ENCODE results near the gene AKR1B15.
A peak's percentile ranks its signal among the peaks of the same experiment; 100 is the strongest.
"Not testable (repeated sequence)": the region's sequence is repeated elsewhere in the genome, so short reads cannot be mapped to it uniquely, and the experiment has no call there.

The AKR1B15 gene

DNA sequence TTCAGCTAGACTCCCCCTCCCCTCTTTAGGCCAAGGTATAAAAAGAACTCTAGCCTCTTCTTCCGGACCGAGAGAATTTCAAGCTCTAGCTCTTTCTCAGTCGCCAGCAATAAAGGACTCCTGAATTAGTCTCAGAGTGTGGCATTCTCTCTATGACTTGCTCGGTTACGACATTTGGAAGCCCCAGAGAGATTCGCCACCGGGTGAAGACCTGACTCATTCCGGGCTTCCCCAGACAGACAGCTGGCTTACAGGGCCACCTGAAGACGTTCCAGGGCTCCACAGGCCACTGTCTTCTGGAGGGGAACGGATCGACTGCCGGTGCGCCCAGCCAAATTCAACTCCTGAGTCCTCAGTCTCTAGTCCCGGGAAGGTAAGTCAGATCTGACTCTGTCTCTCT lies at the start of gene AKR1B15:
AKR1B15 (plus strand) TSS at position 234 of the 400 bp plus-strand sequence. CDS start 15,510 bp downstream, outside the sequence.
- DNase-seq: no peak

DNA sequence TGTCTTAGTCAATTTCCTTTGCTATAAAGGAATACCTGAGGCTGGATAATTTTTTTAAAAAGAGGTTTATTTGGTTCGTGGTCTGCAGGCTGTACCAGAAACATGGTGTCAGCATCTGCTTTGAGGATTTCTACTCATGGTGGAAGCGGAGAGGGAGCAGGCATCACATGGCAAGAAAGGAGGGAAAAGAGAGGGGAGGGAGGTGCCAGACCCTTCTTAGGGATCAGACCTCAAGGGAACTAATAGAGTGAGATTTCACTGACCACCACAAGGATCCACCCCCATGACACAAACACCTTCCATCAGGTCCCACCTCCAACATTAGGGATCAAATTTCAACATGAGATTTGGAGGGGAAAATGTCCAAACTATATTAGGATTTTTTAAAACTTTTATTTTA lies 48.5 kb upstream of the AKR1B15 start:
- no peak for DNase-seq

DNA sequence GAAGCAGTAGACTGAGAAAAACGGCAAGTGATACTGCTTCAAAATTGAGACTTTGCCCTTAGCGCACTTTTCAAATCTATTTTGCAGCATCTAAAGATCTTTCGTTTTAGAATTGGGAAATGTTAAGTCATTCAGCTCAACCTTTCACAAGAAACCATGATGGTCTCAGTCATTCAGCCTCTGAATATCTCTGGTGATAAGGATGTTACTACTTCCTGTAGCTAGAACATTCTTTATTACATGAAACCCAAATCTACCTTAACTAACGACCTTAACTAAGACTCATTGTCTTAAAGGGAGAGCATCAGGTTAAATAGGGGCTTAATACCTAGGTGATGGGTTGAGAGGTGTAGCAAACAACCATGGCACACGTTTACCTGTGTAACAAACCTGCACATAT lies 47.9 kb upstream of the AKR1B15 start:
- DNase-seq: no peak

DNA sequence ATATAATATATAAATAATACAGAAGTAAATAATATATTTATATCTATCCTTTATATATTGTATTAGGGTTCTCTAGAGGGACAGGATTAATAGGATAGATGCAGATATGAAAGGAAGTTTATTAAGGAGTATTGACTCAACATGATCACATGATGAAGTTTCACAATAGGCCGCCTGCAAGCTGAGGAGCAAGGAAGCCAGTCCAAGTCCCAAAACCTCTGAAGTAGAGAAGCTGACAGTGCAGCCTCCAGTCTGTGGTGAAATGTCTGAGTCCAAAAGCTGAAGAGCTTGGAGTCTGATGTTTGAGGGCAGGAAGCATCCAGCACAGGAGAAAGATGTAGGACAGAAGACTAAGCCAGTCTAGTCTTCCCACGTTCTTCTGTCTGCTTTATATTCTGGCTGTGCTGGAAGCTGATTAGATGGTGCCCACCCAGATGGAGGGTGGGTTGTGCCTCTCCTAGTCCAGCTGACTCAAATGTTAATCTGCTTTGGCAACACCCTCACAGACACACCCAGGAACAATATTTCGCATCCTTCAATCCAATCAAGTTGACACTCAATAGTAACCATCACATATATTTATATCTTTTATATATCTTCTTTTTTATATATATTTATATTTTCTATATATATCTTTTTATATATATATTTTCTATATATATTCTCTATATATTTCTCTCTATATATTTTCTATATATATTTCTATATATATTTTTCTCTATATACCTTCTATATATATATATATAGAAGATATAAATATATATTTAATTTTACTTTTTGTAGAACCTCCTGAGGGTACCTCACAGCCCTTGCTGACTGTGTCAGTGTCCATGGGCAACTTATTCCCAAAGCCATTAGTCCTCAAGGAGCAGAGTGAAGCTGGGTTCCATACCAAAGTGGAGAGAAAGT lies 46.2 kb upstream of the AKR1B15 start:
- no peak for DNase-seq

DNA sequence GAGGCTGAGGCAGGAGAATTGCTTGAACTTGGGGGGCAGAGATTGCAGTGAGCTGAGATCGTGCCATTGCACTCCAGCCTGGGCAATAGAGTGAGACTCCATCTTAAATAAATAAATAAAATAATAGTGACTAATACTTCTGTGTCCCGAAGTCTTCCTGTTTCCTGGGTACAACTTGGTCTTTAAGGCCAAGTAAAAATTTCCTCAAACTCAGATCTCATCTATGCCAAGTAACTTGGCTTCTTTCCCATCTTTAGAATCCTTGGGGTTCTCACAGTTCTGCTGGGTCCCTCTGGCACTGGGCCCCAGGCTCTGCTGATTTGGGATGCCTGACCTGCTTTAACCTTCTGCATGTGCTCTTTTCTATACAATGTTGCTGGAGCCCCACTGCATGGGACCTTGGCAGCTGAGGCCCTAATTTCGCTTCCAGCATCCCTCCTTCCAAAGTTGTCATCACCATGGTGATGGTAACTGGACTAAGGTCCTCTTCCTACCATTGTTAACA lies 44.2 kb upstream of the AKR1B15 start:
- no peak for DNase-seq

DNA sequence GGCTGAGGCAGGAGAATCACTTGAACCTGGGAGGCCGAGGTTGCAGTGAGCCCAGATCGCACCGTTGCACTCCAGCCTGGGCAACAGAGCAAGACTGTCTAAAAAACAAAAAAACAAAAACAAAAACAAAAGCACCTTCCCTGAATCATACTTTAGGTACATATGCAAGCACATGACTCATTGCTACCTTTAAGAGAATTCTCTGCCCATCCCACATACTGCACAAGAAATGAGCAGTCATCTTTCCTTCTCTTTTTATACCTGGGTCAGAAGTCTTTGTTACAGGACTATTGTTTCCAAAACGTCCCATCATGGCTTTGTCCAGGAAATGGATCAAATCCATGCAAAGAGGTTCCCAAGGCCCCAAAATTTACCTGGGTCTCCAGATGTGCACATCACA lies 43.1 kb upstream of the AKR1B15 start:
- no peak for DNase-seq

DNA sequence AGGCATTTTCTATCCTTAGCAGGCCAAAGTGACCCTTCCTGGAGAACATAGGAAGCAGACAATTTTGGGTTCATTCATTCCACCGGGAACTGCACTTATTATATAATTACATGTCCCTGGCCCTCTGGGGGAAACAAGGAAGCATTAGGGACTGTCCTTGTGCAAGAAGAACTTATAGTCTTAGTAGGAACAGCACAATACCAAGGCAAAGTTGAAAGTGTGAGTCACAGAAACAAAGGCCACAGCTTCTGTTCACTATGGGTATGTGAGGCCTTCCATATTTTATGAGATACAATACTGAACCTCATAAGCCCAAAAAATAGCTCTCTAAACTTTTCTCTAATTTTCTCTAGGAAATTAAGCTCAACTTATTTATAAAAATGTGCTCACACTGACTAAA lies 39.9 kb upstream of the AKR1B15 start:
- DNase-seq: no peak

DNA sequence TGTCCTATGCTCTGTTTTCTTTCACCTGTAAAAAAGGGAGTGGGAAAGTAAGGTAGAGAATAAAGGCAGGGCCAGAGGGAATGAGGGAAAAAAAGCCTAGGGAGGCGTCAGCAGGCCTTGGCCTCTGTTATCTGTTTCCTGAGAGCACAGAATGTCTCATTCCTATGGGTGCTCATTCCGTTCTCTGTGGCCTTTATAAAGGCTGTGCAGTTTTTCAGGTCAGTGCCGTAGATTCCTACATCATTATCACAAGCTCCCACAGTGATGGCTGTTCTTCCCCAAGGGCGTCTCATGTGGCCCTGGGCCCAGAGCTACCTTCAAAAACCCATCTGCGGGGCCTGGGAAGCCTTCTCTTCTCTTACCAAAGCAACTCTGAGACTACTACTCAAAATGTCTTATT lies 38.3 kb upstream of the AKR1B15 start:
- no peak for DNase-seq

DNA sequence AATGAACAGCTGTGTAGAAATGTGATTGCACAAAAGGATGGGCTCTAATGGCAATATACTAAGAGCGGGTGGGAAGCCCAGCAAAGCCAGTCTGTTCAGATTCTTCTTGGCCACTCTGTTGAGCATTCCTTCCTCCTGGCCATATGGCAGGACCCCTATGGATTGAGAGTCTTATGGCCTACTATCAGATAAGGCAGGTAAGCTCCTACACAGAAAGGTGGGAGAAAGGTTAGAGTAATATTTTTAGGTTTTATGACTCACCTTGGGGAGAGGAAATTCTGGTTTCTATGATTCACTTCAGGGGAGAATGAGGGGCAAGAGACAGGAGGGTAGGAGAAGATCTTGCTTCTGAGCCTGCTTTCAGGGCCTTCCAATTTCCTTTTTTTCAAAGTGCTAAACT lies 36.6 kb upstream of the AKR1B15 start:
- no peak for DNase-seq

DNA sequence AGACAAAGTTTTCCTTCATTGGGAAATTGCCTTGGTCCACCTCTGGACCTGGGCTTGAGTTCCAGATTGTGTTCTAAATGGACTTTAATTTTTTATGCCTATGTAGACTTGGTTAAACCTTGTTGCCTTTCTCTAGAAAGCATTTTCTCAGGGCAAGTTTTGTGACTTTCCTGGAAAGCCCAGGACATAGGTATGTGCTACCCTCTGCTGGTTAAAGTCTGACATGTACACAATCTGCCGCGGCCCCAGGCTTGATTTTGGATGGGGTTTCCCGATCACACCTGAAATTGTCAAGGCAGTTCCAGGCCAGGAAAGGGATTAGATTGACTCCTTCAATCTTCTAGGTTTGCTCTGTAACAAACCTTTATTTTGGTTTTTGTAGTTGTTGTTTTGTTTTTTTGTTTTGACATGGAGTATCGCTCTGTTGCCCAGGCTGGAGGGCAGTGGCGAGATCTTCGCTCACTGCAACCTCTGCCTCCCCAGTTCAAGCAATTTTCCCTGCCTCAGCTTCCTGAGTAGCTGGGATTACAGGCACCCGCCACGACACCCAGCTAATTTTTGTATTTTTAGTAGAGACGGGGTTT lies 35.6 kb upstream of the AKR1B15 start:
- peak; percentile 2 to 21 (median 10) for DNase-seq

DNA sequence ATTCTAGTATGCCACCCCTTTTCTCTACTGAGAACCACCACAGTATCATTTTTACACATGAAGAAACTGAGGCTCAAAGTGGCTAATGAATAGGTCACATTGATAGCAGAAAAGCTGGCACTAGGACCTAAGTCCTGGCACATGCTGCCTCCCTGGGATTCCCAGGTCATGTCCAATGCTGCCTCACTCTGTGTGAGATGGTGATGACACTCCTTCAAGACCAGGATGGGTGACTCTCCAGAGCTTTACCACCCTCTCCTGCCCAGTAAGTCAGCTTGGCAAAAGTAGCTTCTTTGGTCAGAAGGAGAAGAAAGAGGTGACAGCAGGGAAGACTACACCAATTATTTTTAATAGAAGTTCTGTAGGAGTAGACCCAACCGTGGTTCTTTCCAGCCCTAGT lies 34.8 kb upstream of the AKR1B15 start:
- DNase-seq: no peak

DNA sequence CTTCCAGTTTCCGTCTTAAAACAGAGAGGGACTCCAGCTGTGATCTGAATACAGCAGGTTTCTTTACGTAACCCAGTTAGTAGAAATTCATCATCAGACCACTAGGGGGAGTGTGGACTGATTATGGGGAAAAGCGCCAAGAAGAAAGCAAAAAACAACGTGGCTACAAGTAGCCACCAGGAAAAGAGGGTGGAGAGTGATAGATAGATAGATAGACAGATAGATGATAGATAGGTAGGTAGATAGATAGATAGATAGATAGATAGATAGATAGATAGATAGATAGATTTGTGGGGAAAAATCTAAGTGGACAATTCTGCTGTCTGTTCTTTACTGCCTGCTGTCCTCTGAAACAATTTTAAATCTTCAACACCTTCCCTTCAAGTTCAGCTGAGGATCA lies 34.2 kb upstream of the AKR1B15 start:
- DNase-seq: peak in 3 of 6 experiments; percentile 28 to 73 (median 54)

DNA sequence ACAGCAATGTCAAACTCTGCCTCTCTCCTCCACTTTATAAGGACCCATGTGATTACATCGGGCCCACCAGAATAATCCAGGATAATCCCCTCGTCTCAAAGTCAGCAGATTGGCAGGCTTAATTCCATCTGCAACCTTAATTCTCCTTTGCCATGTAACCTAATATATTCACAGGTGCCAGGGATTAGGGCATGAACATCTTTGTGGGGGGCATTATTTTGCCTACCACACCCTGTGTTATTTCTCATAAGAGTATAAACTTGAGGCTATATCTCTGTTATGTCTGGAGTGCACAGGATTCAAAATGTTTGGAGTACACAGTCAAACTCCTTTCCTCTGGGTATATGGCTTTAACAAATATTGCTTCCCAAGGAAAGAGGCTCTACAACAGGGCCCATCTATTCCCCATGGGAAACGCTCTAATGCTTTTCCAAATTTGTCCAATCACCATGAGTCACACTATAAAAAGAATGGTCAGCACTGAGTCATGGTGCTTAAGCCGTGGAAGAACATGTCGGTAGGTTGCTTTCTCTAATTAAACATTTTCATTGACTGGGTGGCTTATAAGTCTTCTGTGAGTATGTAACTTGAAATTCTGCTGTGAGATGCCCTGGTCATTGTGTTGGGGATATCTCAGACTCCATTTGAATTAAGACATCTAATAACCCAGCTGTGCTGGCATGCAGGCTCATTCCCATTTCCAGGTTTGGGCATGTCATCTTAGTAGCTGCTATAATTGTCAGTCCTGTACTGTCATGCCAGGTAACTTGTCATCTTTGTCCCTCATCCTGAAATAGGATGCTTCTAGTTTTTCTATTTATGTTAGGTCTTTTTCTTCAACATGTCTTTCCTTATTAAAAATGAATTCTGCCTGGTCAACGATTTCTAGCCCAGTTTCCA lies 33.1 kb upstream of the AKR1B15 start:
- DNase-seq: no peak

DNA sequence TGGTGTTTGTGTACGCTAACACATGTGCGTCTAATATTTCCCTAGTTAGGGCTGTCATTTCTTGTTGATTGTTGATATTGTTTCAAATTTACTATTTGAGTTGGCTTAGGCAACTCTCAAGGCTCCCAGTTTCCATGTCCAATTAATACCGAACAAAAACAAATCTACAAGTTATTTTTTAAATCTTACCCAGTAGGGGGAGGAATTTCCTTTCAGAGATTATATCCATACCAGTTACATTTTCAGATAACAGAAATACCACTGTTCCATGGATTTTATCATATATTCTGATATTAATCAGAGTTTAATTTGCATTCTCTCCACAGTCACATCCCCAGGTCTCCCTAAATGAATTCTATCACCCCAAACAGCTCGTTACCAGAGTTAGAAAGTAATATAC lies 28.8 kb upstream of the AKR1B15 start:
- no peak for DNase-seq

DNA sequence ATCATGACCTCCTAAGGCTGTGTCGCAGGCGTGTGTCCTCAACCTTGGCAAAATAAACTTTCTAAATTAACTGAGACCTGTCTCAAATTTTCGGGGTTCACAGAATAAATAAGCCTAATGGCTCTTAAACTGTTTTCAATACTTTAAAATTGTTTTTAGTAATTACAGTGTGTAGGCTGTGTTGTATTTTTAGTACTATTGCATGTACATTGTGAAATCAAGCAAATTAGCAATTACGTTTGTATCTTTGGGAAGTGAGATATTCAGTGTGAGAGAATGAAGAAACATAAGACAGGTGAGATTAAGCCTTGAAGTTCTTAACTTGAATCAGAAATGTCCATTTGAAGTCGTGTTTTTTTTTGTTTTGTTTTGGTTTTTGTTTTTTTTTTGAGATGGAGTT lies 26.3 kb upstream of the AKR1B15 start:
- no peak for DNase-seq

DNA sequence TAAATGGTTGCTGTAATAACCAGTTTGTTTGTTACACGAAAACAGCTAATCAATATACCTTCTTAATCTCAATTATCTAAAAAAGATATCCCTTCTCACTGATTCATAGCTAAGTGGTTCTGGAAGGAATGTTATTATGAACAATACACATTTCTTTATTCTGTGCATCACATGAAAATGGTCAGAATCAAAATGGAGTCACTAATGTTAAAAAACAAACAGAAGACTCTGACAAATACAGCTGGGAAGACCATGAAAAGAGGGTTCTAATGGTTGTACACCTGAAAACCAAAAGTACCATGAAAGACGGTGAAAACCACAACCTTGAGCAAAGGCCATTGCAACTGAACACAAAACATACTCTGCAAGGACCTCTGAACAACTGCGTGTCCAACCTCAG lies 23.5 kb upstream of the AKR1B15 start:
- not testable (repeated sequence) for DNase-seq

DNA sequence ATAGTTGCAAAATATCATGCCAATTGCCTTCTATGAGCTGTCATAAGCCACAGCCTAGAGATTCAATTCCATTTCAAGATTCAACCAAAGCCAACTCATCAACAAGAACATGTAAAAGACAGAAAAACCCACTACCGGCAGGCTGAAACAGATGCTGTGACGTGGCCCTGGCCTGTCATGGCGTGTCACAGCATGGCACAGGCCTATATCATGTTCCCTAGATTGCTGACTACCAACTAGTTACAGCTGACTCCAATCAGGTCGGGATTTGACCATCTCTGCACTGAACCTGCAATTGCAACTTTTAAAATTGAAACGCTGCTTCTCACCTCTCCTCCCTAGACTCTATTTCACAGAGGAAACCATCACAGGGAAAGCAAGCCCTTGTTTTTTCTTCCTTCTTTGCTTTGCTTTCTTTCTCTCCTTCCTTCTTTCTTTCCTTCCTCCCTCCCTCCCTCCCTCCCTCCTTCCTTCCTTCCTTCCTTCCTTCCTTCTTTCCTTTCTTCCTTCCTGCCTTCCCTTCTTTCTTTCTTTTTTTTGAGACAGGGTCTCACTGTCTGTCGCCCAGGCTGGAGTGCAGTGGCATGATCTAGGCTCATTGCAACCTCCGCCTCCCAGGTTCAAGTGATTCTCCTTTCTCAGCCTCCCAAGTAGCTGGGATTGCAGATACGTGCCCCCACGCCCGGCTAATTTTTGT lies 22.2 kb upstream of the AKR1B15 start:
- not testable (repeated sequence) for DNase-seq

DNA sequence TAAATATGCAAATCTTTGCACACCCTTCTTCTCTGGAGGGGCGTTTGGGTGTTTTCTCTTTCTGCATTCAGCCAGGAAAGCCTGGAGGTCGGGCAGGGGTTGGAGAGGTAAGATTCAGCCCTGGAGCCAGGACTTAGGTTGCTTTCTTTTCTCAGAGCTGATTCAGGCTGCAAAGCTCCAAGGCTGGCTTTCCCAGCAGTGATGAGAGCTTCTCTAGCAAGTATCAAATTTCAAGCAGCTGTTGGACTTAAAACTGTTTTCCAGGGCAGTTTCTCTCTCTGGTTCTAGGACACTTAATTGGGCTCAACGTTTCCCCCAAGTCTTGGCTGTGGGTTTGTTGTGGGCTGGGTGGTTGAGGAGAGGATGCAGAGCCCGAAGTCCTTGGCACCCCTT lies 20.9 kb upstream of the AKR1B15 start:
- DNase-seq: no peak

DNA sequence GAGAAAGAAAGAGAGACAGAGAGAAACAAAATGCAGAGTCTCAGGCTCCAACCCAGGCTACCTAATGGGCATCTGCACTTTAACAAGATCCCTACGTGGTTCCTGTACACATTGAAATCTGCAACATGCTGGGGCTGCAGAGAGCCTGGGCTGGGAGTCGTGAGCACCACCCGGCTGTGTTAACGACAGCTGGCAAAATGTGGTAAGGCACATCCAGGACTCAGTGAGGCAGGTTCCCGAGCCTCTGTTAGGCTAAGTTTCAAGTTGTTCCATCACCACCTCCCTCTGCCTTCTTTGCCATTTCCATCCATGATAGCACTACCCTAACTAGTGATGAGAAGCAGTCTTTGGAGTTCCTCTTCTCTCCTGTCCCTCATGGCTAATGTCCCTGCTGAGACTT lies 20.2 kb upstream of the AKR1B15 start:
- DNase-seq: no peak

DNA sequence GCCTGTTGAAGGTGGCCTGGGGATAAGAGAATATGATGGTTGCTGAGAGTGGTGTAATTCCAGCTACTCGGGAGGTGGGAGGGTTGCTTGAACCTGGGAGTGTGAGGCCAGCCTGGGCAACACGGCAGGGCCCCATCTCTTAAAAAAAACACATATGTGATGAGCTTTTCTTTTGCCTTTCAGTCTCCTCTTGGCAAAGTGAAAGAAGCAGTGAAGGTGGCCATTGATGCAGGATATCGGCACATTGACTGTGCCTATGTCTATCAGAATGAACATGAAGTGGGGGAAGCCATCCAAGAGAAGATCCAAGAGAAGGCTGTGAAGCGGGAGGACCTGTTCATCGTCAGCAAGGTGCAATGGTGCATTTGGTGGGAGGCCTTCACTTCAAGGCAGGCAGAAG lies 18.4 kb upstream of the AKR1B15 start:
- DNase-seq: no peak

DNA sequence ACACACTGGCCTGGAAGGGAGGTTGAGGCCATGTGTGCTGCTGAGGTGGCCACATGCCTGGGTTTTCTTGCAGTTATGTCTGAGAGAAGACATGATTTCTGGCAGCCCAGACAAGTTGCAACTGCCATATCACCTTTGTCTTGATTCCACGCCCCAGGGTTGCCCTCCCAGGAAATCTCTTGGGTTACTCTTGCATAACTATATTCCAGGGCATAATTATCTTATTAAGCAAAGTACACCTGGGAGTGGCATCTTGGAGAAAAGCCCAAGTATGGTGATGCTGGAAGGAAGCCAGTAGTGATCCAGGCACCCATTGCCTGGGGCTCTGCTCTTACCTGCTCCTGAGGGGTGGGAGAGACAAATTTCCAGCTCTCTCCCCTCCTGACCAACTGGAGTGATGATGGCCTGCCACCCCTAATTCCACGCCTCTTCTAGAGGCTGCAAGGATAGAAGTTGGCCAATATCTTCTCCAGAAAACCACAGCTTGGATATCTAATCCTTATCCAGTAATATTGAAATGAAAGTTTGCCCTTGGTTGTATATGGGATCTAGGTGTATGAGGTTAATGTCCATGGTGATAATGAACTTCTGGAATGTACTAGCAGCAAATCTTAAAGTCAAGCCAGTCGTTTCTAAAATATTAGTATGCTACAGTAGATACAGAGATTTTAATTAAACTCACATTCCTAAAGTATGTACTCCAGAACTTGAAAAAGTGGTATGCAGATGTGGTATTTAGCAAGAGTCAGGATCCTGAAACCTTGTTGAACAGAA lies 16.5 kb upstream of the AKR1B15 start:
- DNase-seq: no peak

DNA sequence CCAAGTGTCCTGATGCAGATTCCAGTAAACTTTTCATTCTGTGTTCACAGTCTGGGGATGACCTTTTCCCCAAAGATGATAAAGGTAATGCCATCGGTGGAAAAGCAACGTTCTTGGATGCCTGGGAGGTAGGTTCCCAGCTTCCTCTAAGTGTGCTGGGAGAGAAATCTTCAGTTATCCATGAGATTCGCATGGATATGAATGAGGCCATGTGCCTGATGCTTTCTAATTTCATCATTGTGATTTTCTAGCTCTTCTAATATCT lies 16.0 kb upstream of the AKR1B15 start:
- no peak for DNase-seq
